Spleen (tissue), 11 donors: ENCODE measurements around the gene MYH14. TPM values are rescaled to one million over a fixed set of nuclear protein-coding genes. Genes with fewer than 3 reads are reported as not detected.

Source experiments
- DNase-seq: peaks from one replicate; pipeline ENCODE4 v3.0.0-alpha.2; 2020
- H3K27ac ChIP-seq, 8 donors: fragments of 200-600 bp; sonication (generic) in 7 of 8; 1 replicate in 4 of 8; 2 replicates in 4 of 8; pipeline versions ENCODE4 v1.5.0 to v1.8.0; 2016 to 2021; ENCODE audit warnings: inconsistent platforms in 4 of 8, mild to moderate bottlenecking in 4 of 8, moderate library complexity in 1 of 8
- H3K27me3 ChIP-seq, 7 donors: fragments of 200-600 bp; sonication (generic) in 6 of 7; replicated peaks in 1 of 7; 1 replicate in 4 of 7; 2 replicates in 3 of 7; pipeline versions ENCODE4 v1.5.0 to v1.8.0; 2016 to 2021; ENCODE audit warnings: inconsistent platforms in 3 of 7, mild to moderate bottlenecking in 1 of 7
- H3K36me3 ChIP-seq, 6 donors: fragments of 200-600 bp; sonication (generic) in 5 of 6; 1 replicate in 4 of 6; 2 replicates in 2 of 6; pipeline versions ENCODE4 v1.5.0 to v1.8.0; 2016 to 2021; ENCODE audit warnings: inconsistent platforms in 2 of 6
- H3K4me1 ChIP-seq, 6 donors: fragments of 200-600 bp; sonication (generic) in 5 of 6; 1 replicate in 3 of 6; 2 replicates in 3 of 6; pipeline versions ENCODE4 v1.5.0 to v1.8.0; 2016 to 2021; ENCODE audit warnings: inconsistent platforms in 3 of 6
- H3K4me3 ChIP-seq, 8 donors: fragments of 200-600 bp; sonication (generic) in 7 of 8; 1 replicate in 4 of 8; 2 replicates in 4 of 8; pipeline versions ENCODE4 v1.5.0 to v1.8.0; 2016 to 2021; ENCODE audit warnings: inconsistent platforms in 4 of 8, mild to moderate bottlenecking in 4 of 8, moderate library complexity in 2 of 8
- H3K9me3 ChIP-seq, 8 donors: fragments of 200-600 bp; sonication (generic) in 7 of 8; 1 replicate in 4 of 8; 2 replicates in 4 of 8; pipeline versions ENCODE4 v1.5.0 to v1.8.0; 2016 to 2021; ENCODE audit warnings: inconsistent platforms in 4 of 8
- POLR2A ChIP-seq, 3 donors: fragments of 450-650 bp; IDR thresholded peaks; one replicate each; pipeline ENCODE4 v1.5.1; 2017; ENCODE audit warnings: antibody characterized with exemption in 3 of 3, mild to moderate bottlenecking in 1 of 3
- POLR2AphosphoS5 ChIP-seq, 3 donors: sonication (generic); formaldehyde crosslinking; IDR thresholded peaks; one replicate each; pipeline ENCODE4 v1.5.1; 2017; ENCODE audit warnings: antibody characterized with exemption in 3 of 3
- WGBS, 5 donors: extraction: QIAGEN DNeasy Blood & Tissue Kit in 3 of 5; methylation state at CpG; one replicate each; pipeline versions ENCODE4 v1.1.5 to v1.1.7; 2013 to 2018; 5-methylcytosine and 5-hydroxymethylcytosine counted together
- intact Hi-C: fragments of 100-400 bp; cut with DNase I; formaldehyde crosslinking; loops from one replicate; pipeline ENCODE4 v1.15.0; 2023; ENCODE audit warnings: low total_unique reads
- polyA plus RNA-seq, 3 donors: library from polyadenylated mRNA; stranded (reverse); fragments of 200-250 nt; gene quantifications; one replicate each; pipeline ENCODE4 v1.2.1, GENCODE V29; 2013
- total RNA-seq, 7 donors: library from RNA; depleted of rRNA in 3 of 7; stranded (reverse); fragments of >200 nt in 3 of 7; fragmentation: NEBNext Ultra II Directional in 4 of 7; extraction: Animal tissue kit (Norgen Biotek cat#: 25700) in 4 of 7; gene quantifications; one replicate each; pipeline versions ENCODE4 v1.1.0 to v1.2.1, GENCODE V29; 2016 to 2021
- TF ChIP-seq, protein P1 (sequence below), 11 experiments: fragments of 200-600 bp in 7 of 11; fragments of 450-650 bp in 4 of 11; sonication (generic) in 4 of 11; IDR thresholded peaks in 8 of 11; conservative IDR thresholded peaks in 3 of 11; 1 replicate in 7 of 11; 2 replicates in 4 of 11; pipeline versions ENCODE4 v1.4.0 to v1.8.0; 2016 to 2021; ENCODE audit warnings: antibody characterized with exemption in 11 of 11, inconsistent platforms in 4 of 11, mild to moderate bottlenecking in 1 of 11
- donor health status: healthy with polysubstance abuse.
- donor health status: DM: no; HTN: no; CAD: no; lungs with moderate emphysema.
- donor health status: DM: no; HTN: no; CAD: no.
- donor health status: Bipolar disorder and iron deficiency.
- donor health status: healthy.
- donor health status: DM: no; HTN: no; CAD: no.
- donor health status: DM: yes; HTN: yes; CAD: no.

The MYH14 gene
- total and polyA plus RNA-seq, 10 donors = 0.04 to 1.5 (median 0.28) TPM; not detected in 1

DNA sequence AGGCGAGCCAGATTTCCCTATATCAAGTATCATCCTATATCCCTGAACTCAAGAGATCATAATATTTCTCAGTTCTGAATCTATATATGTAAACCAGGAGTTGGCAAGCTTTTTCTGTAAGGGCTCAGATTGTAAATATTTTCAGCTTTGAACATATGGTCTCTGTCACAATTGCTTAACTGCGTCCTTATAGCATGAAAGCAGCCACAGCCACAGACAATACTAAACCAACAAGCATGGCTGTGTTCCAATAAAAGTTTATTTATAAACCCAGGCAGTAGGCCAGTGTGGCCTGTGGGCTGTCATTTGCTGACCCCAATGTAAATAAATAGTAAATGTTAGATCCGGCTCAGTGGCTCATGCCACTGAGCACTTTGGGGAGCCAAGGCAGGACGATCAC is 12.2 kb upstream of the MYH14 start:
- intact Hi-C loops = no loop called here
- 52 to 77% (median 62%) methylated on average over 4 of the region's 4 CpGs for WGBS, 5 donors
- TF ChIP-seq POLR2A (IDR thresholded peaks at IDR 0.05) (no peak), POLR2AphosphoS5 (IDR thresholded peaks at IDR 0.05) (no peak)
- TF ChIP-seq, protein P1, sequence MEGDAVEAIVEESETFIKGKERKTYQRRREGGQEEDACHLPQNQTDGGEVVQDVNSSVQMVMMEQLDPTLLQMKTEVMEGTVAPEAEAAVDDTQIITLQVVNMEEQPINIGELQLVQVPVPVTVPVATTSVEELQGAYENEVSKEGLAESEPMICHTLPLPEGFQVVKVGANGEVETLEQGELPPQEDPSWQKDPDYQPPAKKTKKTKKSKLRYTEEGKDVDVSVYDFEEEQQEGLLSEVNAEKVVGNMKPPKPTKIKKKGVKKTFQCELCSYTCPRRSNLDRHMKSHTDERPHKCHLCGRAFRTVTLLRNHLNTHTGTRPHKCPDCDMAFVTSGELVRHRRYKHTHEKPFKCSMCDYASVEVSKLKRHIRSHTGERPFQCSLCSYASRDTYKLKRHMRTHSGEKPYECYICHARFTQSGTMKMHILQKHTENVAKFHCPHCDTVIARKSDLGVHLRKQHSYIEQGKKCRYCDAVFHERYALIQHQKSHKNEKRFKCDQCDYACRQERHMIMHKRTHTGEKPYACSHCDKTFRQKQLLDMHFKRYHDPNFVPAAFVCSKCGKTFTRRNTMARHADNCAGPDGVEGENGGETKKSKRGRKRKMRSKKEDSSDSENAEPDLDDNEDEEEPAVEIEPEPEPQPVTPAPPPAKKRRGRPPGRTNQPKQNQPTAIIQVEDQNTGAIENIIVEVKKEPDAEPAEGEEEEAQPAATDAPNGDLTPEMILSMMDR (IDR thresholded peaks at IDR 0.05 in 8 of 11, conservative IDR thresholded peaks at IDR 0.05 in 3 of 11) = no peak
- H3K4me3 ChIP-seq = no peak overlapping the region
- peaks cover 0 to 11% (median 0%) of the 10 kb centered on the region in 8 donors for H3K9me3 ChIP-seq
- H3K4me1 ChIP-seq = no peaks in the 10 kb centered on the region
- DNase-seq = no peak
- peaks cover 0 to 55% (median 0%) of the 10 kb centered on the region in 7 donors for H3K27me3 ChIP-seq
- H3K36me3 ChIP-seq = no peaks in the 10 kb centered on the region
- no peak overlapping the region for H3K27ac ChIP-seq

DNA sequence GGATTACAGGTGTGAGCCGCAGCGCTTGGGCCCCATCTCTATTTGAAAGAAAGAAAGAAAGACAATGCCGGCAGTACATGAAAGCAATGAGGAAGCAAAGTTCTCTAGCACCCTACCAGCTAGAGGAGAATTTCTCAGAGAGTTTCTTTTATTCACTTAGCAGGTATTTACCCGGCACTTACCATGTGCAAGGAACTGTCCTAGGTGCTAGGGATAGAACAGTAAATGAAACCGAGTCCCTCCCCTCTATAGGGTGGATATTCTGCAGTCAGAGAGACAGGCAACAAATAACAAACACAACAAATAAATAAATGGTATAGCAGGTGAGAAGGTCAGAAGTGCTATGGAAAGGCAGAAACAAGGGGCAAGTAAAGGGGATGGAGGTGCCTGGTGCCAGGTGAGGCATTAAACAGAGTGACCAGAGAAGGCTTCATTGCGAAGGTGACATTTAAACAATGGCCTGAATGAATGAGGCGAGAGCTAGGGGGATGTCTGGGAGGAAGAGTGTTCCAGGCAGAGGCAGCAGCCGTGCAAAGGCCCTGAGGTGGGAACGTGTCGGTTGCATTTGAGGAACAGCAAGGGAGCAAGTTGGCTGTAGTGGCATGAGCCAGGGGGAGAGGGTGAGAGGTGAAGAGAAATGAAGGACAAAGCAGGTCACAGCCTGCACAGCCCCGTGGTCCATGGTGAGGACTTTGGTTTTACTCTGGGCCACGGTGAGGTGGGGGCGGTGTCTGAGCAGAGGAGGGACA is 10.8 kb upstream of the MYH14 start:
- Histone ChIP-seq H3K36me3 (no peaks in the 10 kb centered on the region), H3K4me3 (no peak overlapping the region), H3K4me1 (no peaks in the 10 kb centered on the region), H3K27ac (no peak overlapping the region), H3K27me3 (peaks cover 0 to 61% (median 0%) of the 10 kb centered on the region in 7 donors), H3K9me3 (peaks cover 0 to 4% (median 0%) of the 10 kb centered on the region in 8 donors)
- WGBS, 5 donors = 69 to 76% (median 70%) methylated on average over 13 of the region's 13 CpGs
- TF ChIP-seq, protein P1 (IDR thresholded peaks at IDR 0.05 in 8 of 11, conservative IDR thresholded peaks at IDR 0.05 in 3 of 11) = no peak
- no peak for TF ChIP-seq POLR2AphosphoS5 (IDR thresholded peaks at IDR 0.05)
- TF ChIP-seq POLR2A (IDR thresholded peaks at IDR 0.05) = no peak
- DNase-seq = no peak
- intact Hi-C loops = no loop called here

DNA sequence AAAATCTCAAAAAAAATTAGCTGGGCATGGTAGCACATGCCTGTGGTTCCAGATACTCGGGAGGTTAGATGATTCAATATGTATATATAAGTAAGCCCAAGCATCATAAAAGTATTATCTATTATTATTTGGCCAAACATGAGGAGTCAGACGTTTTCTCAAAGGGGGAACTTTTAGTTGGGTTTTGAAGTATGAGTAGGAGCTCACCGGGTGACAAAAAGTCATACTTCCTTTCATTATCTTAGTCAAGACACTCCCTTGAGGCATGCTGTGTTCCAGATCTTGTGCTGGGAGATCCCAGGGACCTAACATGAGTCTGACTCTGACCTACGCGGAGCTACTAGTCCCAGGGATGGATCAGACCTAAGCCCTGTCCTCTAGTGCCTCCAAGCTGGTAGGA is 8.2 kb upstream of the MYH14 start:
- H3K9me3 ChIP-seq = no peaks in the 10 kb centered on the region
- H3K4me1 ChIP-seq = peaks cover 0 to 4% (median 0%) of the 10 kb centered on the region in 6 donors
- no peak overlapping the region for H3K4me3 ChIP-seq
- WGBS, 5 donors = 66 to 75% (median 71%) methylated on average over 5 of the region's 5 CpGs
- peaks cover 0 to 70% (median under 1%) of the 10 kb centered on the region in 7 donors for H3K27me3 ChIP-seq
- no peaks in the 10 kb centered on the region for H3K36me3 ChIP-seq
- no peak for DNase-seq
- intact Hi-C loops = no loop called here
- TF ChIP-seq, protein P1 (IDR thresholded peaks at IDR 0.05 in 8 of 11, conservative IDR thresholded peaks at IDR 0.05 in 3 of 11) = no peak
- no peak overlapping the region for H3K27ac ChIP-seq

DNA sequence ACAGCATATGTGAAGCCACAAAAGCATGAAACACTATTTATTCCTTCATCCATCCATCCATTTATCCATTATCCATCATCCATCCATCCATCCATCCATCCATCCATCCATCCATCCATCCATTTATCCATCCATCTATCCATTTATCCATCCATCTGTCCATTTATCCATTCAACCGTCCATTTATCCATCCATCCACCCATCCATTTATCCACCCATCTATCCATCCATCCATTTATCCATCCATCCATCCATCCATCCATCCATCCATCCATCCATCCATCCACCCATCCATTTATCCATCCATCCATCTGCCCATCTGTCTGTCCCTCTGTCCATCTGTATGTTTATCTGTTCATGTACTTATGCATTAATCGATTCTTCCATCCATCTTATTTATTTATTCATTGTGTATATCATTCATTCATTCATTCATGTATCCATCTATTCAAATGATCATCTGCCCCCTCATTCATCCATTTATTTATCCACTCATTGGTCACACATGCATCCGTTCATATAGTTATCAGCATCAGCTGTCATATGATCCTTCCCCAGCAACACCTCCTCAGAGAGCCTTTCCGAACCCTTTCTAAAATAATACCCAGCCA is 7.0 kb upstream of the MYH14 start:
- H3K36me3 ChIP-seq = no peaks in the 10 kb centered on the region
- DNase-seq = no peak
- peaks cover 0 to 77% (median 13%) of the 10 kb centered on the region in 7 donors for H3K27me3 ChIP-seq
- intact Hi-C loops = no loop called here
- no peaks in the 10 kb centered on the region for H3K9me3 ChIP-seq
- TF ChIP-seq, protein P1 (IDR thresholded peaks at IDR 0.05 in 8 of 11, conservative IDR thresholded peaks at IDR 0.05 in 3 of 11) = no peak
- no peak for TF ChIP-seq POLR2AphosphoS5 (IDR thresholded peaks at IDR 0.05)
- TF ChIP-seq POLR2A (IDR thresholded peaks at IDR 0.05) = no peak
- peaks cover 0 to 4% (median 0%) of the 10 kb centered on the region in 6 donors for H3K4me1 ChIP-seq
- no peak overlapping the region for H3K27ac ChIP-seq
- 73 to 90% (median 82%) methylated on average over 4 of the region's 4 CpGs for WGBS, 5 donors
- H3K4me3 ChIP-seq = no peak overlapping the region
